Endothelial cell of umbilical vein (primary cell): ENCODE results near the gene OBP2B. TPM values are rescaled to one million over a fixed set of nuclear protein-coding genes. Genes with fewer than 3 reads are reported as not detected.

Experiments used
- BruUV-seq: library from RNA; stranded (reverse); fragments of 400-500 nt; replicated peaks from 2 replicates; lab custom pipeline; 2021; lab: Mats Ljungman, UMichigan
- CTCF ChIA-PET: fragments of 300-600, 350-600 bp; sonication (Branson Sonifier 250); formaldehyde crosslinking; loops from one replicate; lab custom pipeline; 2021; ENCODE audit warnings: antibody characterized with exemption, inconsistent platforms; lab: Charles Lee
- POLR2A ChIA-PET: fragments of 300-600, 350-600 bp; sonication (Branson Sonifier 250); formaldehyde crosslinking; loops from one replicate; lab custom pipeline; 2021; ENCODE audit warnings: antibody characterized with exemption, inconsistent platforms; lab: Charles Lee
- DNase-seq: peaks from one replicate; pipeline ENCODE4 v3.0.0-alpha.2; 2011; ENCODE audit warnings: low read depth, low spot score
- FAIRE-seq: peaks from 2 replicates; lab custom pipeline; 2011; peaks lifted over from hg19 to GRCh38; lab: Jason Lieb, UNC
- H2AFZ ChIP-seq: 2 replicates; pipeline ENCODE4 v1.6.0; 2012; ENCODE audit warnings: low read depth, low read length, control low read depth, inconsistent platforms
- H3K27ac ChIP-seq: 2 replicates; pipeline ENCODE4 v1.5.1; 2011; ENCODE audit warnings: low read depth, mild to moderate bottlenecking, control low read depth, low read length, moderate library complexity; ENCODE audit not compliant: insufficient read depth
- H3K27me3 ChIP-seq, 2 experiments: 2 replicates each; pipeline versions ENCODE4 v1.6.0 to v1.6.1; 2011; ENCODE audit warnings: low read length in 2 of 2, mixed read lengths in 1 of 2; ENCODE audit not compliant: control insufficient read depth in 2 of 2, insufficient read depth in 2 of 2
- H3K36me3 ChIP-seq, 2 experiments: 2 replicates in 1 of 2; 3 replicates in 1 of 2; pipeline ENCODE4 v1.5.1; 2011; ENCODE audit warnings: low read length in 2 of 2, mild to moderate bottlenecking in 1 of 2, moderate library complexity in 1 of 2; ENCODE audit not compliant: control insufficient read depth in 2 of 2, insufficient read depth in 2 of 2; ENCODE audit errors: extremely low read depth in 1 of 2
- H3K4me1 ChIP-seq: 3 replicates; pipeline ENCODE4 v1.5.1; 2011; ENCODE audit warnings: mild to moderate bottlenecking, low read length; ENCODE audit not compliant: control insufficient read depth, insufficient read depth; ENCODE audit errors: extremely low read depth
- H3K4me2 ChIP-seq: 2 replicates; pipeline ENCODE4 v1.6.1; 2011; ENCODE audit warnings: low read length, control low read depth, mixed read lengths; ENCODE audit not compliant: insufficient read depth
- H3K4me3 ChIP-seq, 3 experiments: fragments of 200-600 bp in 1 of 3; sonication (generic), shearing (Covaris generic) in 1 of 3; replicated peaks in 1 of 3; 2 replicates each; pipeline ENCODE4 v1.5.1; 2011 to 2016; ENCODE audit warnings: control low read depth in 3 of 3, low read length in 3 of 3, mild to moderate bottlenecking in 2 of 3, inconsistent platforms in 1 of 3, low read depth in 1 of 3, moderate library complexity in 1 of 3; ENCODE audit not compliant: insufficient read depth in 1 of 3
- H3K79me2 ChIP-seq: 2 replicates; pipeline ENCODE4 v1.6.0; 2012; ENCODE audit warnings: low read length, inconsistent platforms; ENCODE audit not compliant: control insufficient read depth, insufficient read depth
- H3K9ac ChIP-seq: replicated peaks from 2 replicates; pipeline ENCODE3; 2011; ENCODE audit warnings: low read length, control low read depth; ENCODE audit not compliant: insufficient read depth; ENCODE audit errors: extremely low read depth
- H3K9me1 ChIP-seq: replicated peaks from 3 replicates; pipeline ENCODE4 v1.6.0; 2011; ENCODE audit warnings: mild to moderate bottlenecking, low read length; ENCODE audit not compliant: control insufficient read depth, insufficient read depth; ENCODE audit errors: extremely low read depth
- H3K9me3 ChIP-seq: replicated peaks from 2 replicates; pipeline ENCODE4 v1.5.1; 2012; ENCODE audit warnings: low read length, inconsistent platforms; ENCODE audit not compliant: control insufficient read depth, insufficient read depth
- H4K20me1 ChIP-seq: replicated peaks from 2 replicates; pipeline ENCODE3; 2011; ENCODE audit warnings: mild to moderate bottlenecking, low read length; ENCODE audit not compliant: control insufficient read depth, insufficient read depth; ENCODE audit errors: extremely low read depth
- CTCF ChIP-seq, 2 donors: IDR thresholded peaks; 1 replicate in 1 of 2; 2 replicates in 1 of 2; pipeline ENCODE4 v1.5.1; 2011; ENCODE audit warnings: low read length in 2 of 2, mild to moderate bottlenecking in 2 of 2, moderate library complexity in 2 of 2, control low read depth in 1 of 2, inconsistent platforms in 1 of 2, low read depth in 1 of 2; ENCODE audit not compliant: insufficient read depth in 1 of 2; ENCODE audit errors: extremely low read depth in 1 of 2
- FOS ChIP-seq: IDR thresholded peaks from 2 replicates; pipeline ENCODE4 v1.6.1; 2011; ENCODE audit warnings: mild to moderate bottlenecking, low read length, moderate library complexity, borderline replicate concordance; ENCODE audit not compliant: insufficient read depth
- JUN ChIP-seq: IDR thresholded peaks from 2 replicates; pipeline ENCODE4 v1.6.1; 2011; ENCODE audit warnings: borderline replicate concordance, low read depth; ENCODE audit not compliant: insufficient read length, insufficient read depth
- MYC ChIP-seq: IDR thresholded peaks from one replicate; pipeline ENCODE4 v1.6.1; 2011; ENCODE audit warnings: mild to moderate bottlenecking, low read depth, low read length
- POLR2A ChIP-seq: IDR thresholded peaks from 2 replicates; pipeline ENCODE4 v1.6.1; 2012; ENCODE audit warnings: low read depth, mild to moderate bottlenecking, control low read depth, low read length
- POLR2AphosphoS5 ChIP-seq: IDR thresholded peaks from 2 replicates; pipeline ENCODE4 v1.6.1; 2012; ENCODE audit warnings: low read depth, mild to moderate bottlenecking, control low read depth, low read length, moderate library complexity; ENCODE audit not compliant: insufficient read depth
- dilution Hi-C: fragments of 300-500 bp; cut with MboI; formaldehyde crosslinking; loops from one replicate; pipeline ENCODE4 v1.15.0; 2019; ENCODE audit warnings: low sequenced_read_pairs; ENCODE audit not compliant: extremely low pct_ligation_motif_present
- intact Hi-C: fragments of 100-400 bp; cut with micrococcal nuclease; formaldehyde crosslinking; loops from one replicate; pipeline ENCODE4 v1.10.0; 2022
- polyA plus RNA-seq, 4 experiments: library from polyadenylated mRNA; depleted of rRNA in 3 of 4; stranded (reverse) in 3 of 4; unstranded in 1 of 4; fragments of >200 nt; gene quantifications; 2 replicates each; pipeline versions ENCODE4 v1.2.1 to v1.2.3, GENCODE V29; 2011 to 2012; ENCODE audit warnings: missing spikeins in 1 of 4
- total RNA-seq: library from RNA; stranded (reverse); gene quantifications from 2 replicates; pipeline ENCODE4 v1.2.3, GENCODE V29; 2021

OBP2B gene
- total and polyA plus RNA-seq, 2 donors (not counting 3 experiments of a cell fraction or from before 2014, with no cell fraction given), result not detected

GRCh38 chr9:133249337-133249736 lies 40.3 kb upstream of the OBP2B start:
- Histone ChIP-seq H3K9me3 (no peaks in the 10 kb centered on the region), H3K27ac (no peak overlapping the region), H3K79me2 (no peaks in the 10 kb centered on the region), H2AFZ (no peak overlapping the region), H3K36me3 (no peaks in the 10 kb centered on the region), H3K27me3 (peaks cover 0 to 2% of the 10 kb centered on the region in 2 experiments), H3K4me3 (no peak overlapping the region), H3K4me1 (no peaks in the 10 kb centered on the region), H4K20me1 (no peaks in the 10 kb centered on the region), H3K4me2 (no peak overlapping the region), H3K9ac (no peak overlapping the region), H3K9me1 (no peaks in the 10 kb centered on the region)
- TF ChIP-seq POLR2A (no peak), FOS (no peak), POLR2AphosphoS5 (no peak), JUN (no peak), MYC (no peak), CTCF (IDR thresholded peaks at IDR 0.05; ENCODE audit: extremely low read depth in 1 of 2, insufficient read depth in 1 of 2, low read depth in 1 of 2, low read length in 2 of 2) (no peak)
- ChIA-PET CTCF (interaction anchor here (1.0 kb wide), 1 partner anchor 10 kb away, joined by 5 read pairs; no protein-coding TSS in a partner anchor), POLR2A (interaction anchor here (0.6 kb wide), 1 partner anchor 402 kb away, joined by 3 read pairs; no protein-coding TSS in a partner anchor)
- DNase-seq (no peak), FAIRE-seq (no peak)
- dilution Hi-C loops, result no loop called here
- intact Hi-C loops, result no loop called here
- BruUV-seq, result no TSS peak
